ENCODE results near the gene CDKN1C. TPM values are rescaled to one million over a fixed set of nuclear protein-coding genes. Genes with fewer than 3 reads are reported as not detected.
A peak's percentile ranks its signal among the peaks of the same experiment; 100 is the strongest.

Gene CDKN1C
- polyA plus RNA-seq, 1 donor from 2014 or later: not detected

- H3K9me3 Mint-ChIP-seq: peaks cover 0 to 3% (median 0%) of the 10 kb centered on the region in 3 donors
- H3K4me1 Mint-ChIP-seq: peaks cover 0 to 1% (median 0%) of the 10 kb centered on the region in 3 donors
- peaks cover 8% of the 10 kb centered on the region for H3K27me3 Mint-ChIP-seq
- H3K36me3 Mint-ChIP-seq: no peaks in the 10 kb centered on the region
- H3K4me3 Mint-ChIP-seq: peak overlapping the region in 1 of 4 donors; percentile 48
- no peak overlapping the region for H3K27ac Mint-ChIP-seq
Measured at GRCh38 chr11:2881076-2881980, 4.2 kb downstream of the CDKN1C start.

GRCh38 chr11:2880646-2881045 lies 4.9 kb downstream of the CDKN1C start:
- H3K4me1 Mint-ChIP-seq: peaks cover 0 to 1% (median 0%) of the 10 kb centered on the region in 3 donors
- H3K4me3 Mint-ChIP-seq: no peak overlapping the region
- no peak overlapping the region for H3K27ac Mint-ChIP-seq
- H3K27me3 Mint-ChIP-seq: peaks cover 8% of the 10 kb centered on the region
- H3K9me3 Mint-ChIP-seq: peaks cover 0 to 3% (median 0%) of the 10 kb centered on the region in 3 donors
- H3K36me3 Mint-ChIP-seq: no peaks in the 10 kb centered on the region

DNA sequence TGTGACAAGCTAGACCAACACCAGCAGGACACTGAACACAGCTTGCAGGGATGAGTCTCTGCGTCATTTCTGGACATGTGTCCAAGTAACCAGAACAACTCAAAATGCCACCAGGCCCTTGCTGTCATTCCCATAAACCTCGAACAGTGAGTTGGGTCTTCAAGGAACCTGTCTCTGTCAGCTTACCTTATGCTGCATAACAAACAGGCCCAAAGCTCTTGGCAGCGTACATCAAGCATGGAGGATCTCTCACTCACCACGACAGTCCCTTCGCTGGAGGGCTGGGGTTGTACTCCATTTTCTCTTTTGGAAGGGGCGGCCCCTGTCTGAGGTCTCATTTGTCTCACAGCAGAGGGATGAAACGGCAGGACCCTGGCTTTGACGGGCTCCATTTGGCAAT lies 6.8 kb downstream of the CDKN1C start:
- H3K36me3 Mint-ChIP-seq: no peaks in the 10 kb centered on the region
- H3K4me1 Mint-ChIP-seq: peaks cover 0 to 2% (median 0%) of the 10 kb centered on the region in 3 donors
- peaks cover 10% of the 10 kb centered on the region for H3K27me3 Mint-ChIP-seq
- H3K4me3 Mint-ChIP-seq: no peak overlapping the region
- peaks cover 0 to 3% (median 3%) of the 10 kb centered on the region in 3 donors for H3K9me3 Mint-ChIP-seq
- H3K27ac Mint-ChIP-seq: no peak overlapping the region

DNA sequence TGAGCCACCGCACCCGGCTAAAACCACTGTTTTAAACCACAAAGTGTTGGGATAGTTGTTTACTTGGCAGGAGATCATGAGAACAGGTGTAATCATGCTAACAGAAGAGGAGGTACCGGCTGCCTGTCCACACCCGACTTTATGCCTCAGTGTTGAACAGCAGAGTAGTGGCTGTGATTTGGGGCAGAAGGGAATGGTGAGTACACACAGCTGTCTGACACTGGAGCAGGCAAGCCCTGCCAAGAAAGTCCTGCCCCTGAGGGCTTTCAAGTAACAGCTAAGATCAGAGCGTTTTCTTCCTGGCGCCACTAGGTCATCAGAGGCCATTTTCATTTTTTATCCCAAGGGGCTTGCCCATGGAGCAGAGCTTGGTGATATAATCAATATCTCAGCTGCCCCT lies 8.1 kb downstream of the CDKN1C start:
- Mint-ChIP-seq H3K9me3 (peaks cover 0 to 3% (median 3%) of the 10 kb centered on the region in 3 donors), H3K36me3 (no peaks in the 10 kb centered on the region), H3K4me3 (no peak overlapping the region), H3K27ac (no peak overlapping the region), H3K4me1 (peaks cover 0 to 2% (median 0%) of the 10 kb centered on the region in 3 donors), H3K27me3 (peaks cover 6% of the 10 kb centered on the region)

DNA sequence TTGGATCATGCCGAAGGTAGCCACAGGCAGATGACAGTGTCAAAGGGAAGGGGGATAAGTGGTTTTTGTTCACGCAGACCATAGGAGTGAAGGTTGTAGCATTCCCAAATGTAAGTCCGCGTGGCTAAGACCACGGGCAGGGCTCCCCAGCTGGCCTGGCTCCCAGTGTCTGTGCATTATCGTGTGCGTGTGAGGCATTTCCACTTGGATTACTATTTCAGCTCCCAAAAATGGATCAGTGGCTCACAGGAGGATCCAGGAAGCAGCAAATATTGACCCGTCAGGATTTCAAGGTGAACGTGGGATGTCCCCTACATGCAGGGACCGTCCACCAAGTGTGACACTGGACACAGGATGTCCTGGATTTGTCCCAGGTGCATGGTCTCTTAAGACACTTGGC lies 10.6 kb downstream of the CDKN1C start:
- Mint-ChIP-seq H3K27me3 (peaks cover 12% of the 10 kb centered on the region), H3K4me3 (no peak overlapping the region), H3K9me3 (peaks cover 0 to 3% (median 3%) of the 10 kb centered on the region in 3 donors), H3K36me3 (no peaks in the 10 kb centered on the region), H3K27ac (no peak overlapping the region), H3K4me1 (peaks cover 0 to 2% (median 0%) of the 10 kb centered on the region in 3 donors)

GRCh38 chr11:2870969-2871680 lies 14.4 kb downstream of the CDKN1C start:
- H3K36me3 Mint-ChIP-seq: no peaks in the 10 kb centered on the region
- H3K27me3 Mint-ChIP-seq: peaks cover 22% of the 10 kb centered on the region
- H3K9me3 Mint-ChIP-seq: peaks cover 0 to 3% (median 3%) of the 10 kb centered on the region in 3 donors
- no peak overlapping the region for H3K27ac Mint-ChIP-seq
- no peak overlapping the region for H3K4me3 Mint-ChIP-seq
- peaks cover 0 to 7% (median 2%) of the 10 kb centered on the region in 3 donors for H3K4me1 Mint-ChIP-seq

GRCh38 chr11:2870460-2870859 lies 15.1 kb downstream of the CDKN1C start:
- no peaks in the 10 kb centered on the region for H3K36me3 Mint-ChIP-seq
- H3K4me3 Mint-ChIP-seq: no peak overlapping the region
- peaks cover 23% of the 10 kb centered on the region for H3K27me3 Mint-ChIP-seq

DNA sequence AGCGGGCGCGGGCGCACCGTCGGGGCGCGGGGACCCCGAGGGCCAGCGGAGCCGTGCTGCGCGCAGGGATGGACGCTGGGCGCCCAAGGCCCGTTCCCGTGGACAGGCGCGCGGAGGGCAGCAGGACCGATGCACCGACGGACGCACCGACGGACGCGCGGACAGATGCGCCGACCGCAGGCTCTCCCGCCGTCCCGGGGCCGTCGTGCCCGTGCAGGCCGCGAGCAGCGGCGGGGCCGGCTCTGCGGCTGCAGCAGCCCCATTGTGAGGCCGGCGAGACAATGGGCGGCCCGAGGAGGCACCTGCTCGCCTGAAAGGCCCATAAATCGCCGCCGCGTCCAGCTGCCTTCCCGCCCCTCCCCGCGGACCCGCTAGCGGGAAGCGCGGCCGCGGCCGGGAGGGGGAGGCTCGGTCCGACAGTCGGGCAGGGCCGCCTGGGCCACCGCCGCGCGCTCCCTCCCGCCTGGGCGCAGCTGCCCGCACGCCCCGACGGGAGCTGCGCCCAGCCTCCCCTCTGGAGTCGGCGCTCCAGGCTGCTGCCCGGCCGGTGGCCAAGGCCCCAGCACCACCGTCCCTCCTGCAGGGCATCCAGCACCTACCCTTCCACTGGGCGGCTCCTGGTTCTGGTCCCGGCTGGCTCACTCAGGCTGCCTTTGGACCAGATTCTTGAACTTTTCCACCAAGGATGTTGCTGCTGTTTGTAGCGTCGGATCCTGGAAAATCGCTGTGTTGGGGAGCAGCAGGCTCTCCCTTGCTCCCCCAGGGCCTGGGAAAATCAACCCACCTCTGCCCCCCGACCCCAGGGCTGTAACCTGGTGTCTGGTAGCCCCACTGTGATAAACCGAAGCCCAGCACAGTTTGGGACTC lies 15.8 kb downstream of the CDKN1C start:
- Mint-ChIP-seq H3K4me1 (peaks cover 0 to 6% (median 2%) of the 10 kb centered on the region in 3 donors), H3K9me3 (peaks cover 0 to 3% (median 0%) of the 10 kb centered on the region in 3 donors), H3K4me3 (no peak overlapping the region), H3K27me3 (peaks cover 26% of the 10 kb centered on the region), H3K36me3 (no peaks in the 10 kb centered on the region), H3K27ac (no peak overlapping the region)

More at GRCh38 chr11:2870460-2870859, 15.1 kb downstream of the CDKN1C start:
- Mint-ChIP-seq H3K9me3 (peaks cover 0 to 3% (median 3%) of the 10 kb centered on the region in 3 donors), H3K4me1 (peaks cover 0 to 6% (median 2%) of the 10 kb centered on the region in 3 donors), H3K27ac (no peak overlapping the region)

DNA sequence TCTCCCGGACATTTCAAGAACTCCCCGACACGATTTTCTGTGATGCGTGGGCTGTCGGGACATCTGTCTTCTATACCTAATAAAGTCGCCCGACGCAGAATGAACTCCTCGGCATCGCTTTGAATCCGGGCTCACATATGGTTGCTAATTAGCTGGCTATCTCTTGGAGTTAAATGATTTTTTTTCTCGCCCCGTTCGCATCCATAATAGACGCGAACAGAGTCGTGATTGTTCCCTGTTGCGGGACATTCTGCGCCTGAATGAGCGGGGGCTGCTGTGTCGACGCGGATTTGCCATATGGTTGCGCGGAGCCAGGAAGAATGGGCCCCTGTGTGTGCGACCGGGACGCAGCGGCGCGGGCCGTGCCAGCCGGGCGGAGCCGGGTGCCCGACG lies 16.4 kb downstream of the CDKN1C start:
- peaks cover 0 to 6% (median 2%) of the 10 kb centered on the region in 3 donors for H3K4me1 Mint-ChIP-seq
- peaks cover 28% of the 10 kb centered on the region for H3K27me3 Mint-ChIP-seq
- H3K9me3 Mint-ChIP-seq: peaks cover 0 to 3% (median 0%) of the 10 kb centered on the region in 3 donors
- H3K27ac Mint-ChIP-seq: no peak overlapping the region
- H3K36me3 Mint-ChIP-seq: no peaks in the 10 kb centered on the region
- H3K4me3 Mint-ChIP-seq: peak overlapping the region in 2 of 4 donors; percentile 11 to 43

GRCh38 chr11:2868506-2869133 lies 17.0 kb downstream of the CDKN1C start:
- H3K4me3 Mint-ChIP-seq: peak overlapping the region; percentile 48 to 89 (median 76)
- peaks cover 0 to 3% (median 0%) of the 10 kb centered on the region in 3 donors for H3K9me3 Mint-ChIP-seq
- H3K4me1 Mint-ChIP-seq: peaks cover 0 to 6% (median 2%) of the 10 kb centered on the region in 3 donors
- peaks cover 28% of the 10 kb centered on the region for H3K27me3 Mint-ChIP-seq
- H3K36me3 Mint-ChIP-seq: no peaks in the 10 kb centered on the region
- H3K27ac Mint-ChIP-seq: no peak overlapping the region

DNA sequence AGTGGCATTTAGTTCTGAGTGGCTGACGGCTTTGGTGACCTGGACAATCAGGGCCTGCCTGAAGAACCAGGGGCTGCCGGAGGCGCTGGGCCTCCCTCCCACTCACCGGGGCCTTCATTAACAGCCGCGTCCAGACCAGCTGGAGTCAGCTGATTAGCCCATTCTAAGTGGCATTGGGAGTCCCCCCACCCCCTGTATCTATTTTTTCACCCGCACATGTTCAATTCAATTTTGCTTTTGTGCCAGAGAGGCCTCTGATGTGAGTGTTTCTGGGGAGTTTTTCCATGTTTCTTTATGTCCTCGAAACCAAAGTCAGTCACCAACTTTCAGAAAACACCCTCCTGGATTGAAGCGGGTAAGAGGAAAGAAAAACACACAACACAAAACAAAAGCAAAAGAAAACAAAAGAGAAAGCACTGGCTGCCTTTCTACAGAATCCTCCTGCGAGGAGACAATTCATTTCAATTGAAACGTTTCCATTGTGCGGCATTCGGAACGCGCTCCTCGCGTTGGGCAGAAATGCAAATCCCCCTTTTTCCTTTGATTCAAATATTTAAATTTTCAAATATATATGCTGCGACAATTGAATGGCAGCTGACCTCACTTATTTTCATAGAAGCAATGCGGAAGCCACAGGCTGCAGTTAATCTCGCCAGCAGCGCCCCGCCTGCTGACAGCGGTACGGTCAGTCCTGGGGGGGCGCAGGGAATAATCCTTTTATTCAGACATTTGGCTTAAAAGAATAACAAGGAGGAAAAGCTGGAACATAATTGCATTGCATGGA lies 17.7 kb downstream of the CDKN1C start:
- H3K4me3 Mint-ChIP-seq: peak overlapping the region; percentile 48 to 89 (median 76)

DNA sequence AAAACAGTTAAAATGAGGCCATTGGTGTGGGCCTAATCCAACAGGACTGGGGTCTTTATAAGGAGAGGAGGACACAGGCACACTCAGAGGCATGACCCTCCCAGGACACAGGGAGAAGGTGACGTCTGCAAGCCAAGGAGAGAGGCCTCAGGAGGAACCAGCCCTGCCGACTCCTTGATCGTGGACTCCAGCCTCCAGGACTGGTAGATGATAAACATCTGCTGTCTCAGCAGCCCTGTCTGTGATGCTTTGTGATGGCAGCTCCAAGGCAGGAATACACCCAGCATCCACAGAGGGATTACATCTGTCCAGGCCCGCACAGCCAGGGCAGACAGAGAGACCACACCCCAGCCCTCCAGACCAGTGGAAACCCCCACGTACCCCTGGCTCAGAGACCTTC lies 18.4 kb downstream of the CDKN1C start:
- peaks cover 0 to 3% (median 0%) of the 10 kb centered on the region in 3 donors for H3K9me3 Mint-ChIP-seq
- H3K36me3 Mint-ChIP-seq: no peaks in the 10 kb centered on the region
- H3K4me1 Mint-ChIP-seq: peaks cover 0 to 6% (median 2%) of the 10 kb centered on the region in 3 donors
- no peak overlapping the region for H3K27ac Mint-ChIP-seq
- peak overlapping the region in 2 of 4 donors; percentile 32 to 39 for H3K4me3 Mint-ChIP-seq
- peaks cover 32% of the 10 kb centered on the region for H3K27me3 Mint-ChIP-seq

More for the DNA sequence above, 17.7 kb downstream of the CDKN1C start:
- no peaks in the 10 kb centered on the region for H3K36me3 Mint-ChIP-seq
- peaks cover 0 to 6% (median 2%) of the 10 kb centered on the region in 3 donors for H3K4me1 Mint-ChIP-seq
- H3K9me3 Mint-ChIP-seq: peaks cover 0 to 3% (median 0%) of the 10 kb centered on the region in 3 donors
- peaks cover 32% of the 10 kb centered on the region for H3K27me3 Mint-ChIP-seq
- no peak overlapping the region for H3K27ac Mint-ChIP-seq

GRCh38 chr11:2865922-2866577 lies 19.5 kb downstream of the CDKN1C start:
- no peak overlapping the region for H3K27ac Mint-ChIP-seq
- peaks cover 30% of the 10 kb centered on the region for H3K27me3 Mint-ChIP-seq
- no peak overlapping the region for H3K4me3 Mint-ChIP-seq
- peaks cover 0 to 3% (median 0%) of the 10 kb centered on the region in 3 donors for H3K9me3 Mint-ChIP-seq
- peaks cover 0 to 7% (median 2%) of the 10 kb centered on the region in 3 donors for H3K4me1 Mint-ChIP-seq
- H3K36me3 Mint-ChIP-seq: no peaks in the 10 kb centered on the region
